Mesenchymal stem cell (in vitro differentiated cells and primary cell): ENCODE data around the gene TNFAIP8.

ENCODE experiments used
- DNase-seq: peaks from one replicate; pipeline ENCODE4 v3.0.0-alpha.2; 2013
- H2AFZ ChIP-seq: one replicate; pipeline ENCODE4 v1.6.1; 2013; ENCODE audit warnings: low read depth, mild to moderate bottlenecking, control low read depth, inconsistent platforms, low read length, moderate library complexity
- H2AK5ac ChIP-seq: 2 replicates; pipeline ENCODE4 v1.6.1; 2013; ENCODE audit warnings: low read length, moderate library complexity, mild to moderate bottlenecking, inconsistent platforms; ENCODE audit not compliant: severe bottlenecking
- H2BK120ac ChIP-seq: one replicate; pipeline ENCODE4 v1.6.1; 2013; ENCODE audit warnings: low read depth, mild to moderate bottlenecking, inconsistent platforms, low read length, moderate library complexity
- H2BK12ac ChIP-seq, 2 experiments: one replicate each; pipeline ENCODE4 v1.6.1; 2013; ENCODE audit warnings: inconsistent platforms in 2 of 2, low read length in 2 of 2, mild to moderate bottlenecking in 2 of 2, moderate library complexity in 2 of 2, control low read depth in 1 of 2
- H2BK15ac ChIP-seq: one replicate; pipeline ENCODE4 v1.6.1; 2013; ENCODE audit warnings: mild to moderate bottlenecking, low read depth, inconsistent platforms; ENCODE audit not compliant: poor library complexity, severe bottlenecking
- H2BK5ac ChIP-seq: 2 replicates; pipeline ENCODE4 v1.6.1; 2013; ENCODE audit warnings: low read depth, mild to moderate bottlenecking, low read length, control low read depth, inconsistent platforms; ENCODE audit not compliant: poor library complexity, severe bottlenecking
- H3K14ac ChIP-seq, 2 experiments: one replicate each; pipeline ENCODE4 v1.6.1; 2013; ENCODE audit warnings: inconsistent platforms in 2 of 2, low read length in 2 of 2, control low read depth in 1 of 2, mild to moderate bottlenecking in 1 of 2, moderate library complexity in 1 of 2
- H3K18ac ChIP-seq, 2 experiments: one replicate each; pipeline ENCODE4 v1.6.1; 2013; ENCODE audit warnings: inconsistent platforms in 2 of 2, low read length in 2 of 2, control low read depth in 1 of 2, low read depth in 1 of 2, mild to moderate bottlenecking in 1 of 2
- H3K23ac ChIP-seq, 2 experiments: one replicate each; pipeline ENCODE4 v1.6.1; 2013; ENCODE audit warnings: inconsistent platforms in 2 of 2, low read length in 2 of 2, mild to moderate bottlenecking in 2 of 2, moderate library complexity in 2 of 2, control low read depth in 1 of 2
- H3K27ac ChIP-seq: 2 replicates; pipeline ENCODE4 v1.5.1; 2013; ENCODE audit warnings: mild to moderate bottlenecking, moderate library complexity, low read length, control low read depth, inconsistent platforms; ENCODE audit not compliant: poor library complexity, severe bottlenecking
- H3K27me3 ChIP-seq, 2 experiments: 2 replicates each; pipeline versions ENCODE4 v1.6.1 to v1.7.0; 2013; ENCODE audit warnings: low read length in 2 of 2, mild to moderate bottlenecking in 2 of 2, moderate library complexity in 2 of 2, control low read depth in 1 of 2, inconsistent platforms in 1 of 2; ENCODE audit not compliant: control insufficient read depth in 1 of 2, insufficient read depth in 1 of 2
- H3K36me3 ChIP-seq, 2 experiments: 2 replicates each; pipeline versions ENCODE4 v1.6.1 to v1.7.0; 2013; ENCODE audit warnings: low read length in 2 of 2, control low read depth in 1 of 2, inconsistent platforms in 1 of 2, low read depth in 1 of 2, mild to moderate bottlenecking in 1 of 2; ENCODE audit not compliant: insufficient read depth in 2 of 2, control insufficient read depth in 1 of 2
- H3K4ac ChIP-seq, 2 experiments: one replicate each; pipeline ENCODE4 v1.6.1; 2013; ENCODE audit warnings: inconsistent platforms in 2 of 2, low read length in 2 of 2, mild to moderate bottlenecking in 2 of 2, moderate library complexity in 2 of 2, control low read depth in 1 of 2, low read depth in 1 of 2
- H3K4me1 ChIP-seq: 2 replicates; pipeline ENCODE4 v1.6.1; 2013; ENCODE audit warnings: low read depth, low read length, control low read depth; ENCODE audit not compliant: control insufficient read depth, insufficient read depth
- H3K4me2 ChIP-seq: 2 replicates; pipeline ENCODE4 v1.6.1; 2013; ENCODE audit warnings: low read length, mild to moderate bottlenecking, inconsistent platforms; ENCODE audit not compliant: poor library complexity, severe bottlenecking
- H3K4me3 ChIP-seq, 2 experiments: 2 replicates each; pipeline versions ENCODE4 v1.5.1 to v1.7.0; 2013; ENCODE audit warnings: low read length in 2 of 2, mild to moderate bottlenecking in 2 of 2, control low read depth in 1 of 2, low read depth in 1 of 2; ENCODE audit not compliant: insufficient read depth in 1 of 2
- H3K79me1 ChIP-seq: replicated peaks from 2 replicates; pipeline ENCODE4 v1.6.1; 2013; ENCODE audit warnings: mild to moderate bottlenecking, control low read depth, low read length, inconsistent platforms; ENCODE audit not compliant: poor library complexity, severe bottlenecking
- H3K9ac ChIP-seq: 2 replicates; pipeline ENCODE4 v1.7.0; 2013; ENCODE audit warnings: mild to moderate bottlenecking, low read length, moderate library complexity
- H3K9me3 ChIP-seq: 2 replicates; pipeline ENCODE4 v1.7.0; 2013; ENCODE audit warnings: mild to moderate bottlenecking, low read length; ENCODE audit not compliant: control insufficient read depth
- H4K8ac ChIP-seq: one replicate; pipeline ENCODE4 v1.6.1; 2013; ENCODE audit warnings: inconsistent platforms, mild to moderate bottlenecking, low read length, moderate library complexity
- H4K91ac ChIP-seq: one replicate; pipeline ENCODE4 v1.6.1; 2013; ENCODE audit warnings: mild to moderate bottlenecking, low read length, inconsistent platforms
- WGBS: methylation state at CpG from one replicate; pipeline ENCODE4 v1.1.7; 2013; ENCODE audit warnings: mixed read lengths; 5-methylcytosine and 5-hydroxymethylcytosine counted together

TNFAIP8 gene

DNA sequence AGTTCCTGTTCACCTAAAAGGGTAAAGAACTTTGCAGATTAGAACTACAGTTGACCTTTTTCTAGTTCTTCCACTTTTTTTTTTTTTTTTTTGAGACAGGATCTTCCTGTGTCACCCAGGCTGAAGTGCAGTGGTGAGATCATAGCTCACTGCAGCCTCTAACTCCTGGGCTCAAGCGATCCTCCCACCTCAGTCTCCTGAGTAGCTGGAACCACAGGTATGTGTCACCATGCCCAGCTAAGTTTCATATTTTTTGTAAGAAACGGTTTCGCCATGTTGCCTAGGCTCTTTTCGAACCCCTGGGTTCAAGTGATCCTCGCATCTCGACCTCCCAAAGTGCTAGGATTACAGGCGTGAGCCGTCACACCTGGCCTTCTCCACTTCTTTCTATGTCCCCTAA is 39.7 kb upstream of the TNFAIP8 start:
- Histone ChIP-seq H2AFZ (no peak overlapping the region), H2BK5ac (no peak overlapping the region), H3K4me1 (peaks cover 11% of the 10 kb centered on the region), H2BK15ac (no peak overlapping the region), H4K8ac (no peak overlapping the region), H3K14ac (no peak overlapping the region), H3K4ac (no peak overlapping the region), H3K36me3 (no peaks in the 10 kb centered on the region), H3K27me3 (no peaks in the 10 kb centered on the region), H3K18ac (no peak overlapping the region), H3K4me2 (no peak overlapping the region), H2AK5ac (no peak overlapping the region), H3K4me3 (no peak overlapping the region), H3K79me1 (peaks cover 30% of the 10 kb centered on the region), H2BK120ac (no peak overlapping the region), H3K9ac (no peak overlapping the region), H3K9me3 (no peaks in the 10 kb centered on the region), H4K91ac (no peak overlapping the region), H3K23ac (no peak overlapping the region), H2BK12ac (no peak overlapping the region), H3K27ac (no peak overlapping the region)
- no peak for DNase-seq
- 98% methylated on average over 8 of the region's 8 CpGs for WGBS

DNA sequence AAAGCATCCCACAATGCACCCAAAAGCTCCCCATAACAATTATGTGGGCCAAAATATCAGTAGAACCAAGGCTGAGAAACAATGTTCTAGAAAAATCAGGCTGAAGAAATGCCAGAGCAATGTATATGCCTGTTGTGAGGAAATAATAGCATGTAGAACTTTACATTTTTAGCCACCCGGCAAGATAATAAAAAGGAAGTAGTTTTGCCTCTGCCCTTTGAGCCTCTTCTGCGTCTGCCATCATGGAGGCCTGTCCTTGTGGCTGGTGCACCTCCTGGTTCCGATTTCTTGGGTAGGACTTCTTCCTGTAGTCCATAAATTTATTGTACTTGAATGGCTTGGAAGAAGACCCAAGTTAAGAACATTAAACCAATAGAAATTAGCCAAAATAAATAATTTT is 38.9 kb upstream of the TNFAIP8 start:
- Histone ChIP-seq H3K9me3 (no peaks in the 10 kb centered on the region), H3K23ac (no peak overlapping the region), H2BK15ac (no peak overlapping the region), H2AFZ (no peak overlapping the region), H3K18ac (no peak overlapping the region), H3K4me2 (no peak overlapping the region), H3K36me3 (no peaks in the 10 kb centered on the region), H3K14ac (no peak overlapping the region), H4K91ac (no peak overlapping the region), H2BK5ac (no peak overlapping the region), H2BK120ac (no peak overlapping the region), H2BK12ac (no peak overlapping the region), H2AK5ac (peak overlapping the region; percentile 90), H3K4me1 (peaks cover 17% of the 10 kb centered on the region), H3K4ac (no peak overlapping the region), H3K27me3 (no peaks in the 10 kb centered on the region), H3K27ac (no peak overlapping the region), H4K8ac (no peak overlapping the region), H3K4me3 (no peak overlapping the region), H3K79me1 (peaks cover 31% of the 10 kb centered on the region), H3K9ac (no peak overlapping the region)
- 92% methylated on average over 3 of the region's 3 CpGs for WGBS
- no peak for DNase-seq

DNA sequence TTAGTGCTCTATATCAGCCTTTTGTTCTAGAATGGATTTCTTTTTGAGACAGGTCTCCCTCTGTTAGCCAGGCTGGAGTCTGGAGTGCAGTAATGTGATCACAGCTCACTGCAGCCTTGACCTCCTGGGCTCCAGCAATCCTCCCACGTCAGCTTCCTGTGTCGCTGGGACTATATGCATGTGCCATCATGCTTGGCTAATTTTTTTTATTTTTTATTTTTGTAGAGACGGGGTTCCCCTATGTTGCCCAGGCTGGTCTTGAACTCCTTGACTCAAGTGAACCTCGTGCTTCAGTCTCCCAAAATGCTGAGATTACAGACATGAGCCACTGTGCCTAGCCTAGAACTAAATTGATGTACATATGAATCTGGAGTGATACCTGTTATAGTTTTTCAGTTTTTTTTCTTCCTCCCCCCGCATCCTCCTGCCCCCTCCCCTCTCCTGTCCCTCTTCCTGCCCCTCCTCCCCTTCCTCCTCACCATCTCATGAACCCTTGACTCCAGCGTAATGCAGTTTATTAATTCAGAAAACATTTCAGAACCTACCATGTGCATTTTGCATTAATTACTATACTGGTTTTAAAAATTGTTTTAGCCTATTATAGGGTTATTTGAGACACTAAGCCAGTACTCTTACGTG is 37.4 kb upstream of the TNFAIP8 start:
- H2BK5ac ChIP-seq: no peak overlapping the region
- H2AFZ ChIP-seq: no peak overlapping the region
- no peak overlapping the region for H2AK5ac ChIP-seq
- H3K79me1 ChIP-seq: peaks cover 27% of the 10 kb centered on the region
- H3K9ac ChIP-seq: no peak overlapping the region
- no peaks in the 10 kb centered on the region for H3K27me3 ChIP-seq
- no peaks in the 10 kb centered on the region for H3K9me3 ChIP-seq
- no peak overlapping the region for H3K4ac ChIP-seq
- H3K4me3 ChIP-seq: no peak overlapping the region
- no peak overlapping the region for H2BK12ac ChIP-seq
- DNase-seq: no peak
- no peak overlapping the region for H3K18ac ChIP-seq
- no peak overlapping the region for H2BK15ac ChIP-seq
- no peak overlapping the region for H3K27ac ChIP-seq
- no peak overlapping the region for H3K23ac ChIP-seq
- H3K4me1 ChIP-seq: peaks cover 19% of the 10 kb centered on the region
- no peak overlapping the region for H3K4me2 ChIP-seq
- no peak overlapping the region for H3K14ac ChIP-seq
- no peak overlapping the region for H4K91ac ChIP-seq
- WGBS: 87% methylated on average over 5 of the region's 7 CpGs
- no peak overlapping the region for H2BK120ac ChIP-seq
- no peak overlapping the region for H4K8ac ChIP-seq
- H3K36me3 ChIP-seq: no peaks in the 10 kb centered on the region

DNA sequence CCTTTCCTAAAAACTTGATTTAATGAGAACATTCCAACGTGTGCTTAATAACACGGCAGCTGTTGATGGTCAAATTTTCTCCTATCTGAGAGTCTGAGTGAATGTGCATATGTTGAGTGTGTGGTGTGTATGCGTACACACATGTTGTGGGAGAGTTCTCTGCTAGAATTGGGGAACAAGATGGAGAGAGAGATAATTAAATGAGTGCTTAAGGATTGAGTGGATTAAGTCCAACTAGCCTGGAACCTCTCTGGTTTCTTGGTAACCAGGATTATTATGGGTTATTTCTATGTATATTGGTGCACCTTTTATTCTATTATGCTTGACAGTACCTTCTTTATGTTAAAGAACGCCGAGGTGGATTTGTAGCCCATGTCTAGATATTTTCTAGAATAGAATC is 36.4 kb upstream of the TNFAIP8 start:
- no peak overlapping the region for H3K9ac ChIP-seq
- no peak overlapping the region for H2BK12ac ChIP-seq
- H3K23ac ChIP-seq: no peak overlapping the region
- H2BK120ac ChIP-seq: no peak overlapping the region
- H3K27ac ChIP-seq: no peak overlapping the region
- H3K4me1 ChIP-seq: peaks cover 18% of the 10 kb centered on the region
- no peak overlapping the region for H2AFZ ChIP-seq
- H3K14ac ChIP-seq: no peak overlapping the region
- peaks cover 27% of the 10 kb centered on the region for H3K79me1 ChIP-seq
- no peak overlapping the region for H2BK5ac ChIP-seq
- H3K27me3 ChIP-seq: no peaks in the 10 kb centered on the region
- WGBS: 98% methylated on average over 5 of the region's 5 CpGs
- no peak overlapping the region for H4K8ac ChIP-seq
- H2BK15ac ChIP-seq: no peak overlapping the region
- H3K4ac ChIP-seq: no peak overlapping the region
- H3K4me3 ChIP-seq: no peak overlapping the region
- H3K9me3 ChIP-seq: no peaks in the 10 kb centered on the region
- no peak overlapping the region for H4K91ac ChIP-seq
- no peak for DNase-seq
- H3K4me2 ChIP-seq: no peak overlapping the region
- no peak overlapping the region for H2AK5ac ChIP-seq
- H3K36me3 ChIP-seq: no peaks in the 10 kb centered on the region
- no peak overlapping the region for H3K18ac ChIP-seq
